Neural progenitor cell (in vitro differentiated cells): ENCODE measurements around the gene ZNF829.

Experiments
- EZH2 ChIP-seq: fragments of 200-600 bp; sonication (generic); IDR thresholded peaks from 2 replicates; pipeline ENCODE4 v1.6.1; 2017; ENCODE audit warnings: antibody characterized with exemption, mild to moderate bottlenecking, moderate library complexity
- EZH2phosphoT487 ChIP-seq: fragments of 200-600 bp; sonication (generic); IDR thresholded peaks from 2 replicates; pipeline ENCODE4 v1.6.1; 2017; ENCODE audit warnings: antibody characterized with exemption
- TF ChIP-seq, protein P1 (sequence below): fragments of 200-600 bp; sonication (generic); IDR thresholded peaks from 2 replicates; pipeline ENCODE4 v1.5.1; 2017; ENCODE audit warnings: antibody characterized with exemption, mild to moderate bottlenecking

DNA sequence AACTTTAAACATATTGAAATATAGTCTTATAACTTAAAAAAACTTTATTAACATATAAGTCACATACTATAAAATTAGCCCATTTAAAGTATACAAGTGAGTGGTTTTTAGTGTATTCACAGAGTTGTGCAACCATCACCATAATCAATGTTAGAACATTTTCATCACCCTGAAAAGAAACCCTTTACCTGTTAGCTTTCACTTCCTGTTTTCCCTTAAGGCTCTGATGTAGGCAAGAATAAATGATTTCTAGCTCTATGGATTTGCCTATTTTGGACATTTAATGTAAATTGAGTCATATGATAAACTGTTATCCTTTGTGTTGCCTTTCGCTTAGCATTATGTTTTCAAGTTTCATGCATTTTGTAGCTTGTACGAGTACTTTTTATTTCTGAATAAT lies 15.6 kb upstream of the ZNF829 start:
- TF ChIP-seq, protein P1, sequence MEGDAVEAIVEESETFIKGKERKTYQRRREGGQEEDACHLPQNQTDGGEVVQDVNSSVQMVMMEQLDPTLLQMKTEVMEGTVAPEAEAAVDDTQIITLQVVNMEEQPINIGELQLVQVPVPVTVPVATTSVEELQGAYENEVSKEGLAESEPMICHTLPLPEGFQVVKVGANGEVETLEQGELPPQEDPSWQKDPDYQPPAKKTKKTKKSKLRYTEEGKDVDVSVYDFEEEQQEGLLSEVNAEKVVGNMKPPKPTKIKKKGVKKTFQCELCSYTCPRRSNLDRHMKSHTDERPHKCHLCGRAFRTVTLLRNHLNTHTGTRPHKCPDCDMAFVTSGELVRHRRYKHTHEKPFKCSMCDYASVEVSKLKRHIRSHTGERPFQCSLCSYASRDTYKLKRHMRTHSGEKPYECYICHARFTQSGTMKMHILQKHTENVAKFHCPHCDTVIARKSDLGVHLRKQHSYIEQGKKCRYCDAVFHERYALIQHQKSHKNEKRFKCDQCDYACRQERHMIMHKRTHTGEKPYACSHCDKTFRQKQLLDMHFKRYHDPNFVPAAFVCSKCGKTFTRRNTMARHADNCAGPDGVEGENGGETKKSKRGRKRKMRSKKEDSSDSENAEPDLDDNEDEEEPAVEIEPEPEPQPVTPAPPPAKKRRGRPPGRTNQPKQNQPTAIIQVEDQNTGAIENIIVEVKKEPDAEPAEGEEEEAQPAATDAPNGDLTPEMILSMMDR: no peak
- TF ChIP-seq EZH2: no peak
- TF ChIP-seq EZH2phosphoT487: no peak
